Keratinocyte (primary cell): ENCODE measurements around the gene HES3. TPM values are rescaled to one million over a fixed set of nuclear protein-coding genes. Genes with fewer than 3 reads are reported as not detected.
A peak's percentile ranks its signal among the peaks of the same experiment; 100 is the strongest.

Experiments
- DNase-seq: peaks from one replicate; pipeline ENCODE4 v3.0.0-alpha.2; 2011; ENCODE audit warnings: low read depth, missing footprints, low spot score
- FAIRE-seq: peaks from 2 replicates; lab custom pipeline; 2011; peaks lifted over from hg19 to GRCh38; lab: Jason Lieb, UNC
- H2AFZ ChIP-seq: 2 replicates; pipeline ENCODE4 v1.6.0; 2012; ENCODE audit warnings: low read length, control low read depth, inconsistent platforms; ENCODE audit not compliant: control insufficient read depth
- H3K27ac ChIP-seq: 2 replicates; pipeline ENCODE4 v1.5.1; 2011; ENCODE audit warnings: low read length; ENCODE audit not compliant: control insufficient read depth, insufficient read depth
- H3K27me3 ChIP-seq: 3 replicates; pipeline ENCODE4 v1.6.0; 2011; ENCODE audit warnings: low read length; ENCODE audit not compliant: control insufficient read depth, insufficient read depth; ENCODE audit errors: extremely low read depth
- H3K36me3 ChIP-seq, 2 experiments: 2 replicates in 1 of 2; 3 replicates in 1 of 2; pipeline ENCODE4 v1.5.1; 2011; ENCODE audit warnings: low read length in 2 of 2, mild to moderate bottlenecking in 1 of 2; ENCODE audit not compliant: control insufficient read depth in 2 of 2, insufficient read depth in 2 of 2; ENCODE audit errors: extremely low read depth in 1 of 2
- H3K4me1 ChIP-seq: 3 replicates; pipeline ENCODE4 v1.5.1; 2011; ENCODE audit warnings: low read length; ENCODE audit not compliant: control insufficient read depth, insufficient read depth; ENCODE audit errors: extremely low read depth
- H3K4me2 ChIP-seq: 3 replicates; pipeline ENCODE4 v1.6.0; 2011; ENCODE audit warnings: low read depth, low read length; ENCODE audit not compliant: control insufficient read depth, insufficient read depth; ENCODE audit errors: extremely low read depth
- H3K4me3 ChIP-seq, 3 experiments: fragments of 200-600 bp in 1 of 3; sonication (generic) in 1 of 3; 2 replicates in 2 of 3; 3 replicates in 1 of 3; pipeline ENCODE4 v1.5.1; 2011 to 2016; ENCODE audit warnings: low read length in 3 of 3, mild to moderate bottlenecking in 3 of 3, control low read depth in 2 of 3, inconsistent platforms in 1 of 3, low read depth in 1 of 3, mixed read lengths in 1 of 3, mixed run types in 1 of 3, moderate library complexity in 1 of 3; ENCODE audit not compliant: control insufficient read depth in 2 of 3, insufficient read depth in 2 of 3; ENCODE audit errors: extremely low read depth in 1 of 3
- H3K79me2 ChIP-seq: 2 replicates; pipeline ENCODE4 v1.6.0; 2012; ENCODE audit warnings: low read length; ENCODE audit not compliant: control insufficient read depth, insufficient read depth
- H3K9ac ChIP-seq: 3 replicates; pipeline ENCODE4 v1.6.0; 2011; ENCODE audit warnings: low read length; ENCODE audit not compliant: control insufficient read depth, insufficient read depth; ENCODE audit errors: extremely low read depth
- H3K9me1 ChIP-seq: 3 replicates; pipeline ENCODE4 v1.6.0; 2011; ENCODE audit warnings: low read length; ENCODE audit not compliant: control insufficient read depth, insufficient read depth; ENCODE audit errors: extremely low read depth
- H3K9me3 ChIP-seq: 2 replicates; pipeline ENCODE4 v1.5.1; 2012; ENCODE audit warnings: low read depth, low read length; ENCODE audit not compliant: control insufficient read depth
- H4K20me1 ChIP-seq: 3 replicates; pipeline ENCODE4 v1.6.0; 2011; ENCODE audit warnings: low read length; ENCODE audit not compliant: control insufficient read depth, insufficient read depth; ENCODE audit errors: extremely low read depth
- CTCF ChIP-seq, 3 experiments: IDR thresholded peaks in 1 of 3; conservative IDR thresholded peaks in 1 of 3; optimal IDR thresholded peaks in 1 of 3; 2 replicates in 2 of 3; 3 replicates in 1 of 3; pipeline versions ENCODE3 to v1.5.1; 2011; ENCODE audit warnings: low read length in 3 of 3, mild to moderate bottlenecking in 3 of 3, moderate library complexity in 2 of 3, control low read depth in 1 of 3, inconsistent platforms in 1 of 3; ENCODE audit not compliant: insufficient read depth in 2 of 3; ENCODE audit errors: extremely low read depth in 1 of 3
- EZH2 ChIP-seq: IDR thresholded peaks from one replicate; pipeline ENCODE4 v1.6.1; 2012; ENCODE audit warnings: inconsistent platforms, mild to moderate bottlenecking, low read length, moderate library complexity
- dilution Hi-C: fragments of 300-500 bp; cut with MboI; formaldehyde crosslinking; loops from one replicate; pipeline ENCODE4 v1.7.0; 2020; ENCODE audit warnings: low sequenced_read_pairs; ENCODE audit not compliant: extremely low pct_ligation_motif_present
- polyA plus RNA-seq, 5 experiments: library from polyadenylated mRNA; depleted of rRNA in 3 of 5; stranded (reverse) in 3 of 5; stranded (forward) in 1 of 5; unstranded in 1 of 5; fragments of >200 nt; gene quantifications; 1 replicate in 1 of 5; 2 replicates in 3 of 5; 3 replicates in 1 of 5; pipeline versions ENCODE4 v1.2.1 to v1.2.3, GENCODE V29; 2011 to 2012; ENCODE audit warnings: missing spikeins in 2 of 5, low read depth in 1 of 5, low replicate concordance in 1 of 5

HES3 gene
- polyA plus RNA-seq, 1 donor (not counting 4 experiments of a cell fraction or from before 2014, with no cell fraction given): not detected

- no peaks in the 10 kb centered on the region for H3K9me1 ChIP-seq
- no peak overlapping the region for H3K4me3 ChIP-seq
- dilution Hi-C loops: no loop called here
- peak; percentile 99 for FAIRE-seq
- H3K79me2 ChIP-seq: no peaks in the 10 kb centered on the region
- TF ChIP-seq CTCF (optimal IDR thresholded peaks at IDR 0.05 in 1 of 3, IDR thresholded peaks at IDR 0.05 in 1 of 3, conservative IDR thresholded peaks at IDR 0.05 in 1 of 3; ENCODE audit: extremely low read depth in 1 of 3, insufficient read depth in 2 of 3, low read length in 3 of 3): peak in 1 of 3 experiments; percentile 19
- no peak for TF ChIP-seq EZH2
- no peaks in the 10 kb centered on the region for H3K27me3 ChIP-seq
- H3K27ac ChIP-seq: peak overlapping the region; percentile 55
- no peaks in the 10 kb centered on the region for H4K20me1 ChIP-seq
- H3K36me3 ChIP-seq: peaks cover 13 to 21% of the 10 kb centered on the region in 2 experiments
- peak; percentile 55 for DNase-seq
- H3K9me3 ChIP-seq: no peaks in the 10 kb centered on the region
- H3K9ac ChIP-seq: no peak overlapping the region
- H3K4me2 ChIP-seq: peak overlapping the region; percentile 24
- H2AFZ ChIP-seq: no peak overlapping the region
- H3K4me1 ChIP-seq: peaks cover 14% of the 10 kb centered on the region
Measured at GRCh38 chr1:6220236-6220635, 23.7 kb upstream of the HES3 start.

GRCh38 chr1:6221210-6221784 is 22.7 kb upstream of the HES3 start:
- Histone ChIP-seq H3K9me1 (no peaks in the 10 kb centered on the region), H3K9ac (no peak overlapping the region), H3K36me3 (peaks cover 16 to 27% of the 10 kb centered on the region in 2 experiments), H3K9me3 (no peaks in the 10 kb centered on the region), H2AFZ (no peak overlapping the region), H3K4me1 (peaks cover 14% of the 10 kb centered on the region), H3K4me2 (no peak overlapping the region), H3K79me2 (no peaks in the 10 kb centered on the region), H3K4me3 (no peak overlapping the region), H3K27me3 (no peaks in the 10 kb centered on the region), H4K20me1 (no peaks in the 10 kb centered on the region), H3K27ac (peak overlapping the region; percentile 46)
- DNase-seq (no peak), FAIRE-seq (no peak)
- TF ChIP-seq CTCF (optimal IDR thresholded peaks at IDR 0.05 in 1 of 3, IDR thresholded peaks at IDR 0.05 in 1 of 3, conservative IDR thresholded peaks at IDR 0.05 in 1 of 3; ENCODE audit: extremely low read depth in 1 of 3, insufficient read depth in 2 of 3, low read length in 3 of 3): no peak
- no peak for TF ChIP-seq EZH2
- dilution Hi-C loops: no loop called here
